ENCODE measurements around the gene SMARCA2.

DNA sequence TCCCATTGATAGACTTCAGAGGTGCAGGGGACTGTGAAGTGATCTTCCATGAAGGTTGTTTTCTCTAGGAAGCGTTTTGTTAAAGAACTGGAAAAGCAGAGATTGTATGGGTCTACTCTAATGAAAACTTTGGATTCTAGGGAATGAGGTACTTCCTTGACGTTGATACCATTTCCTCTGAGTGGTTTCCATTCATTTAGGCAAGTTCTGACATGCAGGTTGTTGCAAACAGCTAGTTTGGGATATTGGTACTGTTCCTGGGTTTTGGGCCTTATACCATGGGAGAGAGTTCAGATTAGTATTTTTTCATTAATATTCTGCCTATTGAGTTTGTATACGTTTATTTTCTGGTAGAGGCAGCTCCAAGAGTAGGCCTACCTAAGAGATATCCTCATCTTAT, 25.7 kb downstream of the SMARCA2 start:
- TF ChIP-seq SPI1 (IDR thresholded peaks at IDR 0.05; ENCODE audit: low read depth, low read length) (no peak), POLR2A (IDR thresholded peaks at IDR 0.05; ENCODE audit: low read depth, low read length) (no peak), TAF1 (IDR thresholded peaks at IDR 0.05; ENCODE audit: low read depth, low read length) (no peak), POU2F2 (IDR thresholded peaks at IDR 0.05; ENCODE audit: low read depth, low read length) (no peak), POLR2AphosphoS5 (IDR thresholded peaks at IDR 0.05; ENCODE audit: low read depth, low read length) (no peak), PAX5 (IDR thresholded peaks at IDR 0.05; ENCODE audit: insufficient read depth, low read length, severe bottlenecking) (no peak)

Measured in GM12891 (cell line).